Measurements from ENCODE around the gene ZNF778. TPM values are rescaled to one million over a fixed set of nuclear protein-coding genes. Genes with fewer than 3 reads are reported as not detected.

The ZNF778 gene
- total RNA-seq, 1 experiment from 2014 or later, result 19.5 TPM

DNA sequence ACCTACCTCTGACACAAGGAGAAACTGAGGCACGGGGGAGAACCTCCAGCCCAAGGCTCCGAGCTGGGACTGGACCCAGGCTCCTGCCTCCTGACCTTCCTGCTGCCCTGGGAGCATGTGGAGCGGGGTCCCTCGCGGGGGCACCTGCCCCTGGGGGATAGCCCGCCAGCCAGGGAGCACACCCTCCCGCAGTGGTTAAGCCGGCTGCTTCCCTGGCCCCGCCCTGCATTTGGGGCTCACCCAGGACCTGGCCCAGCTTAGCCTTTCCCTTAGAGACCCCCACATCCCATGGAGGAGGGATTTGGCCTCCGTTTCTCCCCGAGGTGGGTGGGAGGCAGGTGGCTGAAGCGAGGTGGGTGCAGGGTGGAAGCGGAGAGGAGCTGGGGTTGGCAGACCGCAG lies 47.7 kb upstream of the ZNF778 start:
- BruUV-seq (replicated peaks), result no TSS peak
- no peaks in the 10 kb centered on the region for H3K9me2 ChIP-seq (ENCODE audit: insufficient read depth)
- H3K27me3 ChIP-seq (ENCODE audit: insufficient read depth, low read length), result no peaks in the 10 kb centered on the region
- ChIA-PET CTCF (no interaction called here), POLR2A (no interaction called here), RAD21 (ENCODE audit: low non-redundant PET in 1 of 2, low total read pairs in 2 of 2, uncharacterized antibody in 2 of 2, unreplicated experiment in 2 of 2) (interaction anchor here in 1 of 2 experiments (0.5 kb wide), 1 partner anchor 33 kb away, joined by 3 read pairs; no protein-coding TSS in a partner anchor)
- H3K27ac ChIP-seq (ENCODE audit: low read depth, low read length), result peak overlapping the region; percentile 3; the same call in 1 of the 2 replicates
- intact Hi-C loops (cut with micrococcal nuclease), result loop anchor here (2.0 to 5.0 kb wide), 4 partner anchors 31 to 357 kb away; partner anchors contain the start of genes SLC22A31 and ZNF778
- TF ChIP-seq, protein P1, sequence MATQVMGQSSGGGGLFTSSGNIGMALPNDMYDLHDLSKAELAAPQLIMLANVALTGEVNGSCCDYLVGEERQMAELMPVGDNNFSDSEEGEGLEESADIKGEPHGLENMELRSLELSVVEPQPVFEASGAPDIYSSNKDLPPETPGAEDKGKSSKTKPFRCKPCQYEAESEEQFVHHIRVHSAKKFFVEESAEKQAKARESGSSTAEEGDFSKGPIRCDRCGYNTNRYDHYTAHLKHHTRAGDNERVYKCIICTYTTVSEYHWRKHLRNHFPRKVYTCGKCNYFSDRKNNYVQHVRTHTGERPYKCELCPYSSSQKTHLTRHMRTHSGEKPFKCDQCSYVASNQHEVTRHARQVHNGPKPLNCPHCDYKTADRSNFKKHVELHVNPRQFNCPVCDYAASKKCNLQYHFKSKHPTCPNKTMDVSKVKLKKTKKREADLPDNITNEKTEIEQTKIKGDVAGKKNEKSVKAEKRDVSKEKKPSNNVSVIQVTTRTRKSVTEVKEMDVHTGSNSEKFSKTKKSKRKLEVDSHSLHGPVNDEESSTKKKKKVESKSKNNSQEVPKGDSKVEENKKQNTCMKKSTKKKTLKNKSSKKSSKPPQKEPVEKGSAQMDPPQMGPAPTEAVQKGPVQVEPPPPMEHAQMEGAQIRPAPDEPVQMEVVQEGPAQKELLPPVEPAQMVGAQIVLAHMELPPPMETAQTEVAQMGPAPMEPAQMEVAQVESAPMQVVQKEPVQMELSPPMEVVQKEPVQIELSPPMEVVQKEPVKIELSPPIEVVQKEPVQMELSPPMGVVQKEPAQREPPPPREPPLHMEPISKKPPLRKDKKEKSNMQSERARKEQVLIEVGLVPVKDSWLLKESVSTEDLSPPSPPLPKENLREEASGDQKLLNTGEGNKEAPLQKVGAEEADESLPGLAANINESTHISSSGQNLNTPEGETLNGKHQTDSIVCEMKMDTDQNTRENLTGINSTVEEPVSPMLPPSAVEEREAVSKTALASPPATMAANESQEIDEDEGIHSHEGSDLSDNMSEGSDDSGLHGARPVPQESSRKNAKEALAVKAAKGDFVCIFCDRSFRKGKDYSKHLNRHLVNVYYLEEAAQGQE (IDR thresholded peaks at IDR 0.05; ENCODE audit: low read depth), result no peak
- no peak for TF ChIP-seq RAD21 (IDR thresholded peaks at IDR 0.05; ENCODE audit: low read depth)
- TF ChIP-seq, protein P2, sequence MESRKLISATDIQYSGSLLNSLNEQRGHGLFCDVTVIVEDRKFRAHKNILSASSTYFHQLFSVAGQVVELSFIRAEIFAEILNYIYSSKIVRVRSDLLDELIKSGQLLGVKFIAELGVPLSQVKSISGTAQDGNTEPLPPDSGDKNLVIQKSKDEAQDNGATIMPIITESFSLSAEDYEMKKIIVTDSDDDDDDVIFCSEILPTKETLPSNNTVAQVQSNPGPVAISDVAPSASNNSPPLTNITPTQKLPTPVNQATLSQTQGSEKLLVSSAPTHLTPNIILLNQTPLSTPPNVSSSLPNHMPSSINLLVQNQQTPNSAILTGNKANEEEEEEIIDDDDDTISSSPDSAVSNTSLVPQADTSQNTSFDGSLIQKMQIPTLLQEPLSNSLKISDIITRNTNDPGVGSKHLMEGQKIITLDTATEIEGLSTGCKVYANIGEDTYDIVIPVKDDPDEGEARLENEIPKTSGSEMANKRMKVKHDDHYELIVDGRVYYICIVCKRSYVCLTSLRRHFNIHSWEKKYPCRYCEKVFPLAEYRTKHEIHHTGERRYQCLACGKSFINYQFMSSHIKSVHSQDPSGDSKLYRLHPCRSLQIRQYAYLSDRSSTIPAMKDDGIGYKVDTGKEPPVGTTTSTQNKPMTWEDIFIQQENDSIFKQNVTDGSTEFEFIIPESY (IDR thresholded peaks at IDR 0.05; ENCODE audit: extremely low read depth, insufficient replicate concordance, low read length), result no peak
- TF ChIP-seq TCF7L2 (IDR thresholded peaks at IDR 0.05; ENCODE audit: borderline replicate concordance, extremely low read depth, insufficient read depth, insufficient read length), result no peak
- no peak for TF ChIP-seq CBX3 (IDR thresholded peaks at IDR 0.05; ENCODE audit: low read depth)
- TF ChIP-seq, protein P3, sequence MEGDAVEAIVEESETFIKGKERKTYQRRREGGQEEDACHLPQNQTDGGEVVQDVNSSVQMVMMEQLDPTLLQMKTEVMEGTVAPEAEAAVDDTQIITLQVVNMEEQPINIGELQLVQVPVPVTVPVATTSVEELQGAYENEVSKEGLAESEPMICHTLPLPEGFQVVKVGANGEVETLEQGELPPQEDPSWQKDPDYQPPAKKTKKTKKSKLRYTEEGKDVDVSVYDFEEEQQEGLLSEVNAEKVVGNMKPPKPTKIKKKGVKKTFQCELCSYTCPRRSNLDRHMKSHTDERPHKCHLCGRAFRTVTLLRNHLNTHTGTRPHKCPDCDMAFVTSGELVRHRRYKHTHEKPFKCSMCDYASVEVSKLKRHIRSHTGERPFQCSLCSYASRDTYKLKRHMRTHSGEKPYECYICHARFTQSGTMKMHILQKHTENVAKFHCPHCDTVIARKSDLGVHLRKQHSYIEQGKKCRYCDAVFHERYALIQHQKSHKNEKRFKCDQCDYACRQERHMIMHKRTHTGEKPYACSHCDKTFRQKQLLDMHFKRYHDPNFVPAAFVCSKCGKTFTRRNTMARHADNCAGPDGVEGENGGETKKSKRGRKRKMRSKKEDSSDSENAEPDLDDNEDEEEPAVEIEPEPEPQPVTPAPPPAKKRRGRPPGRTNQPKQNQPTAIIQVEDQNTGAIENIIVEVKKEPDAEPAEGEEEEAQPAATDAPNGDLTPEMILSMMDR (IDR thresholded peaks at IDR 0.05 in 2 of 3, conservative IDR thresholded peaks at IDR 0.05 in 1 of 3; ENCODE audit: borderline replicate concordance in 1 of 3, insufficient read depth in 1 of 3, low read depth in 2 of 3, low read length in 2 of 3), result no peak
- TF ChIP-seq JUND (IDR thresholded peaks at IDR 0.05), result no peak
- DNase-seq (ENCODE audit: low read depth, low spot score) (no peak), ATAC-seq (no peak)
- no peak overlapping the region for H3K4me3 ChIP-seq (replicated peaks in 1 of 2; ENCODE audit: low read depth in 1 of 2, low read length in 2 of 2)
- no peaks in the 10 kb centered on the region for H3K9me3 ChIP-seq (ENCODE audit: control insufficient read depth in 1 of 2, insufficient read depth in 1 of 2, low read depth in 1 of 2, low read length in 2 of 2)
- H3K36me3 ChIP-seq (ENCODE audit: control insufficient read depth in 1 of 2, insufficient read depth in 2 of 2, low read length in 2 of 2), result no peaks in the 10 kb centered on the region
- no peaks in the 10 kb centered on the region for H4K20me1 ChIP-seq (ENCODE audit: insufficient read depth)
- no peaks in the 10 kb centered on the region for H3K79me2 ChIP-seq (ENCODE audit: insufficient read depth, low read length)
- H2AFZ ChIP-seq (ENCODE audit: low read depth, low read length, poor library complexity, severe bottlenecking), result no peak overlapping the region
- peaks cover 24 to 40% of the 10 kb centered on the region in 2 experiments for H3K4me1 ChIP-seq (ENCODE audit: control insufficient read depth in 1 of 2, insufficient read depth in 2 of 2, low read length in 2 of 2)
- H3K9ac ChIP-seq (ENCODE audit: low read length), result no peak overlapping the region
- no peak overlapping the region for H3K4me2 ChIP-seq (ENCODE audit: low read length)
